Lower leg skin (tissue), 4 donors: Measurements from ENCODE around the gene GPR161. TPM values are rescaled to one million over a fixed set of nuclear protein-coding genes. Genes with fewer than 3 reads are reported as not detected.
A peak's percentile ranks its signal among the peaks of the same experiment; 100 is the strongest.

Experiments used
- DNase-seq, 2 donors: peaks; one replicate each; pipeline ENCODE4 v3.0.0-alpha.2; 2019; ENCODE audit warnings: low spot score in 2 of 2
- H3K4me3 ChIP-seq: fragments of 200-600 bp; sonication (generic); 2 replicates; pipeline ENCODE4 v1.5.1; 2017; ENCODE audit warnings: mild to moderate bottlenecking, low read depth; ENCODE audit not compliant: poor library complexity, severe bottlenecking
- POLR2A ChIP-seq, 2 donors: fragments of 450-650 bp; IDR thresholded peaks; one replicate each; pipeline ENCODE4 v1.6.1; 2016 to 2017; ENCODE audit warnings: antibody characterized with exemption in 2 of 2, mild to moderate bottlenecking in 1 of 2, moderate library complexity in 1 of 2
- WGBS, 2 donors: methylation state at CpG; one replicate each; pipeline ENCODE4 v1.1.5; 2018; 5-methylcytosine and 5-hydroxymethylcytosine counted together
- intact Hi-C: fragments of 100-400 bp; cut with DNase I; formaldehyde crosslinking; loops from one replicate; pipeline ENCODE4 v1.15.0; 2023; ENCODE audit warnings: low total_unique reads
- total RNA-seq, 4 donors: library from RNA; depleted of rRNA; stranded (reverse); fragments of >200 nt; gene quantifications; one replicate each; pipeline ENCODE4 v1.1.0, GENCODE V29; 2016
- TF ChIP-seq, protein P1 (sequence below), 3 donors: fragments of 450-650 bp; IDR thresholded peaks; one replicate each; pipeline ENCODE4 v1.5.1; 2016; ENCODE audit warnings: antibody characterized with exemption in 3 of 3, mild to moderate bottlenecking in 3 of 3, moderate library complexity in 2 of 3

Gene GPR161
- total RNA-seq, 4 donors from 2014 or later, result 0.97 to 5.9 (median 1.6) TPM

DNA sequence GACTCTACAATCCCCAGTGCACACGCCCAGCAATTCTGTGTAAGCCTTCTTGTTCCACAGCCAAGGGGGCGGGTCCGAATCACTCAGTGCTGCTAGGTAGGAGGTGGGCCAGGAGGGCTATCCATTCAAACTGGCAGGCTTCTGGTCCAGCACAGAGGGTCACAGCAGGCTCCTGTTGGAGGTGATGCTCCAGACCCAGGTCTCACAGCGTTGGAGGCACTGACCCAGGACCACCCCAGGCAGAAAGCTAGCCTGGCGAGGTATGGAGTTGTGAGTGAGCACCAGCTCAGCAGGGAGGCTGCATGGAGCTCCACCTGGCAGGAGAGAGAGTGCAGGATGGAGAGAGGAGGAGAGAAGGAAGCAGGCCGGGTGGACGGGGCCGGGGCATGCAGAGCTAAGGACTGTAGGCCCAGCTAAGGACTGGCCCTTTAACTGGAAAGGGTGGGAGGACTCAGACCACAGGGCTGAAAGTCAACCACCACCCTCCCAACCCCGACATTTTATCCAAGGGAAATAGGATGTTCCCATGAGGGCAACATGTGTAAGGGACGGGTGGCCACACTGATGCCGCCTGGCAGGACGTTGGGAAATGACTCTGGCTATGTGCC, 38.7 kb downstream of the GPR161 start:
- no peak overlapping the region for H3K4me3 ChIP-seq
- WGBS, 2 donors, result 87 to 89% methylated on average over 10 to 12 of the region's 12 CpGs
- no peak for TF ChIP-seq POLR2A (IDR thresholded peaks at IDR 0.05)
- TF ChIP-seq, protein P1, sequence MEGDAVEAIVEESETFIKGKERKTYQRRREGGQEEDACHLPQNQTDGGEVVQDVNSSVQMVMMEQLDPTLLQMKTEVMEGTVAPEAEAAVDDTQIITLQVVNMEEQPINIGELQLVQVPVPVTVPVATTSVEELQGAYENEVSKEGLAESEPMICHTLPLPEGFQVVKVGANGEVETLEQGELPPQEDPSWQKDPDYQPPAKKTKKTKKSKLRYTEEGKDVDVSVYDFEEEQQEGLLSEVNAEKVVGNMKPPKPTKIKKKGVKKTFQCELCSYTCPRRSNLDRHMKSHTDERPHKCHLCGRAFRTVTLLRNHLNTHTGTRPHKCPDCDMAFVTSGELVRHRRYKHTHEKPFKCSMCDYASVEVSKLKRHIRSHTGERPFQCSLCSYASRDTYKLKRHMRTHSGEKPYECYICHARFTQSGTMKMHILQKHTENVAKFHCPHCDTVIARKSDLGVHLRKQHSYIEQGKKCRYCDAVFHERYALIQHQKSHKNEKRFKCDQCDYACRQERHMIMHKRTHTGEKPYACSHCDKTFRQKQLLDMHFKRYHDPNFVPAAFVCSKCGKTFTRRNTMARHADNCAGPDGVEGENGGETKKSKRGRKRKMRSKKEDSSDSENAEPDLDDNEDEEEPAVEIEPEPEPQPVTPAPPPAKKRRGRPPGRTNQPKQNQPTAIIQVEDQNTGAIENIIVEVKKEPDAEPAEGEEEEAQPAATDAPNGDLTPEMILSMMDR (IDR thresholded peaks at IDR 0.05), result no peak
- peak in 1 of 2 donors; percentile 62 for DNase-seq
- intact Hi-C loops, result no loop called here

DNA sequence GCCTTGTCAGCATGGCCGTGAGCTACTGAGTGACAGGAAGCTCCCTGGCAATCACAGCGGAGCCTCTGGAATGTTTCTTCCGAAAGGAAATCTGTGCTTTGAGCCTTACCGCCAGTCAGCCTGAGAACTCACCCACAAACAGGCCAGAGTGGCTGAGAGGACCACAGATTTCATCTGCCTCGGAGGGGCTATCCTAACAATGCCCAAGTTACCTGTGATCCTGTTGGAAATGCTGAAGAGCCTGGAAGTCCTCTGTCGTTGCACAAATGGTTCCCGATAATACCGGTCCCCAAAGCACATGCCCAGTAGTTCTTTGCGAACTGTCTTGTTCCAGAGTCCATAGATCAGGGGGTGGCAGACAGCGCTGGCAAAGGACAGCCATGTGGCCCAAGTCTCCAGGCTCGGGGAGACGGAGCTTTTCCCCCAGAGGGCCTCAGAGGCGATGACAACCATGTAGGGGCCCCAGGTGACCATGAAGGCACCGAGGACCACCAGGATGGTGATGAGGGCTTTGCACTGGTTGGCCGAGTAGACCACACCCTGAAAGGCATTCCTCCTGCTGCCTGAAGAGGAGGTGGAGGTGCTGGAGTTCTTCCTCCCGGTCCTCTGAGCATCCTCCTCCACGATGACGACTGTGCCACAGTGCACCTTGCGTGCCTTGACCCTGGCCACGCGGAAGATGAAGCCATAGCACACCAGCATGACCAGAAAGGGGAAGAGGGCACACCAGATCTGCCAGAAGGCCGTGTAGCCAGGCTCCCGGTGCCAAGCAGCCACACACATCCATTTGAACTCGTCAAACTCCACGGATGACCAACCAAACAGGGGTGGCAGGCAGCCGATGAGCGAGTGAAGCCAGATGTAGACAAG, 40.2 kb downstream of the GPR161 start:
- 92 to 96% methylated on average over 27 of the region's 27 CpGs for WGBS, 2 donors
- intact Hi-C loops, result no loop called here
- peak in 1 of 2 donors; percentile 78 for DNase-seq
- no peak overlapping the region for H3K4me3 ChIP-seq
- TF ChIP-seq, protein P1 (IDR thresholded peaks at IDR 0.05), result no peak
- no peak for TF ChIP-seq POLR2A (IDR thresholded peaks at IDR 0.05)

DNA sequence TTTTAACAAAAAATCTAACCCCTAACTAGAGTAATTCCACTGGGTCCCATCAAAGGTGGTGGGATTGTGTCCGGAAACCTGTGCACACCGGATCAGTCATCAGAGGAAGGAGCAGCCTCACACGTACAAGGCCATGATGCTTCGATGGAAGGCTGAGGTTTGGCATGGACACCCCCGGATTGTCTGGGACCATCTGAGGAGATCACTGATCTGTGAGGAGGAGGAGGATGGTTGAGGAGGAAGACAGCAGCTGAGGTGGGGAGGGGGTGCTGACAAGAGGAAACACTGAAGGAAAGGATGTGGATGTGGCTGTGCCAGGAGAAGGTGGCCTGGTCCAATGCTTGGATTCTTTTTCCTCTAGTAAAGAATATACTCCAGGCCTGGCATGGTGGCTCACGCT, 41.3 kb downstream of the GPR161 start:
- no peak for TF ChIP-seq POLR2A (IDR thresholded peaks at IDR 0.05)
- TF ChIP-seq, protein P1 (IDR thresholded peaks at IDR 0.05), result no peak
- no peak overlapping the region for H3K4me3 ChIP-seq
- peak in 1 of 2 donors; percentile 69 for DNase-seq
- 96 to 97% methylated on average over 6 of the region's 6 CpGs for WGBS, 2 donors
- intact Hi-C loops, result no loop called here

DNA sequence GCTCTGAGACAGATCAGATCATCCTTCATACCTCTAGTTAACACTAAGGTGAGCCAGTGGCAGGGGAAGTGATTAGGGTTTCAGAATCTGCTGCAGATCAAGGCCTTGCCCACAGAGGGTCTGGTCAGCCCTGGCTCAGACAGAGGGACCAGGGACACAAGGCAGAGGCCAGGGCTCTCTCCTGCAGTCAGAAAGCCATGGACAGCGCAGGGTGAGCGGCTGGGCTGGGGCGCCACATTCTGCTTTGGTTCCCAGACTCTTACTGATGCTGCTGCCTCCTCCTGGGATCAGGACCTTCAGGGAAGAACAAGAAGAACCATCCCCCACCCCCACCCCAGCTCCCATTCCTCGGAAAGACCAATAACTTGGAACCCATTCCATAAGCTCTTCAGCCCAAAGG, 43.1 kb downstream of the GPR161 start:
- no peak overlapping the region for H3K4me3 ChIP-seq
- TF ChIP-seq, protein P1 (IDR thresholded peaks at IDR 0.05), result no peak
- no peak for TF ChIP-seq POLR2A (IDR thresholded peaks at IDR 0.05)
- 100% methylated on average over 4 of the region's 4 CpGs; no CpG with 5 or more reads in 1 of the 2 donors for WGBS, 2 donors
- intact Hi-C loops, result no loop called here
- DNase-seq, result peak in 1 of 2 donors; percentile 58

DNA sequence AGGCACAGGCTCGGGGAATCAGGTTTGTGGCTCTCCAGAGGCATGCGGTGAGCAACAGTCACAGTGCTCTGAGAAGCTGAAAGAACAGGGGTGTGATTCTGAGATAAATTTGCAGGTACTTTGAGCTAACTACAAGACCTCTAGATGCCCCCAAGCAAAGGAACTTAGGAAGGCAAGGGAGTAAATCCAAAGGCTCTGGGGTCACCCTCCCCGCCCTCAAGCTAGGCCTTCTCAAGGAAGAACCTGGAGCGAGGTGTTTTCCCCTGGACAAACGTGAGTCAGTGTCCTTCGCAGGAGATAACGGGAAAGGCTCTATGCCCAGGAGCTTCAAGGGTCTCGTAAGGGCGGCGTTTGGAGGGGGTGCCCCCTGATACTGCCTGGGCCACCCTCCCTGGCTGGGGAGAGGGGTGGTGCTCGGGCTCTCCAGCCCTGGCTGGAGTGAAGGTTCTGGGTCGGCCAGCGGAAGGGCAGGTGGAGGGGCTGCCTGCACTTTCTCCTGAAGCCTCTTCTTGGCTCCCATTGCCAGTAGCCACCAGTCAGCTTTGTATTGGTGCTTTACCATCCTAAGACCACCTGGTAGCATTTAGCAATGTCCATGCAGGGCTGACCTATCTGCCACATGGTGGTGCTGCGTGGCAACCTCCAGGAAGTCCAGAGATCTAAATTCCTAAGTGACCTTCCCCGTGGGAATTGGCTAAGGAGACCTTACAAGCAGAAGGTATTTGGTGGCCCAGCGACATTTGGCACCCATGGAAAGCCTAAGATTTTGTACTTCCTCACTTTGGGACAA, 44.0 kb downstream of the GPR161 start:
- TF ChIP-seq, protein P1 (IDR thresholded peaks at IDR 0.05), result no peak
- no peak for TF ChIP-seq POLR2A (IDR thresholded peaks at IDR 0.05)
- peak in 1 of 2 donors; percentile 56 for DNase-seq
- intact Hi-C loops, result no loop called here
- 78 to 92% methylated on average over 14 to 16 of the region's 16 CpGs for WGBS, 2 donors
- no peak overlapping the region for H3K4me3 ChIP-seq
